IMR-90 (cell line): ENCODE measurements around the gene BAZ2A. TPM values are rescaled to one million over a fixed set of nuclear protein-coding genes. Genes with fewer than 3 reads are reported as not detected.

Source experiments
- ATAC-seq: fragments of 200-7000 bp; cut with Tn5 transposase; 2 replicates; pipeline ENCODE4 v1.9.1; 2020; ENCODE audit warnings: low read depth, mild to moderate bottlenecking, moderate library complexity
- BruUV-seq: library from RNA; stranded (reverse); fragments of 400-500 nt; replicated peaks from 2 replicates; lab custom pipeline; 2021; lab: Mats Ljungman, UMichigan
- CTCF ChIA-PET: fragments of 300-600 bp; formaldehyde crosslinking; extraction: SDS; loops from one replicate; lab custom pipeline; 2021; ENCODE audit warnings: antibody characterized with exemption; lab: Yijun Ruan, JAX
- POLR2A ChIA-PET: fragments of 300-600 bp; sonication (Branson Sonifier 250); formaldehyde crosslinking; loops from one replicate; lab custom pipeline; 2022; ENCODE audit warnings: antibody characterized with exemption; ENCODE audit not compliant: unreplicated experiment; lab: Charles Lee
- DNase-seq: peaks from one replicate; pipeline ENCODE4 v3.0.0; 2013
- H2AFZ ChIP-seq: replicated peaks from 2 replicates; pipeline ENCODE3; 2013; ENCODE audit warnings: low read length, mild to moderate bottlenecking; ENCODE audit not compliant: poor library complexity
- H2AK5ac ChIP-seq: 2 replicates; pipeline ENCODE4 v1.6.1; 2013; ENCODE audit warnings: low read depth, low read length, inconsistent platforms
- H2AK9ac ChIP-seq: replicated peaks from 2 replicates; pipeline ENCODE3; 2013; ENCODE audit warnings: mild to moderate bottlenecking, low read depth, low read length, moderate library complexity; ENCODE audit not compliant: poor library complexity
- H2BK120ac ChIP-seq: 2 replicates; pipeline ENCODE4 v1.6.1; 2013; ENCODE audit warnings: low read depth, low read length, inconsistent platforms
- H2BK15ac ChIP-seq: 3 replicates; pipeline ENCODE4 v1.6.1; 2013; ENCODE audit warnings: low read depth, low read length, inconsistent platforms
- H2BK20ac ChIP-seq: 2 replicates; pipeline ENCODE4 v1.6.1; 2013; ENCODE audit warnings: low read depth, mild to moderate bottlenecking, inconsistent platforms, low read length, moderate library complexity
- H2BK5ac ChIP-seq: 2 replicates; pipeline ENCODE4 v1.6.1; 2013; ENCODE audit warnings: mild to moderate bottlenecking, low read depth, low read length, inconsistent platforms; ENCODE audit not compliant: poor library complexity, severe bottlenecking
- H3K14ac ChIP-seq: replicated peaks from 2 replicates; pipeline ENCODE4 v1.6.1; 2013; ENCODE audit warnings: low read depth, low read length, inconsistent platforms
- H3K18ac ChIP-seq: 2 replicates; pipeline ENCODE4 v1.6.1; 2013; ENCODE audit warnings: low read depth, low read length, control low read depth
- H3K23ac ChIP-seq: 2 replicates; pipeline ENCODE4 v1.6.1; 2013; ENCODE audit warnings: low read depth, low read length, inconsistent platforms
- H3K27ac ChIP-seq: 2 replicates; pipeline ENCODE4 v1.5.1; 2013; ENCODE audit warnings: mild to moderate bottlenecking, control low read depth, low read length; ENCODE audit not compliant: insufficient read depth
- H3K27me3 ChIP-seq: 2 replicates; pipeline ENCODE4 v1.6.1; 2013; ENCODE audit warnings: low read length; ENCODE audit not compliant: control insufficient read depth, insufficient read depth
- H3K36me3 ChIP-seq: 2 replicates; pipeline ENCODE4 v1.6.1; 2013; ENCODE audit warnings: low read length, mixed read lengths; ENCODE audit not compliant: control insufficient read depth, insufficient read depth
- H3K4ac ChIP-seq: 2 replicates; pipeline ENCODE4 v1.6.1; 2013; ENCODE audit warnings: low read depth, low read length, inconsistent platforms
- H3K4me1 ChIP-seq: 2 replicates; pipeline ENCODE4 v1.6.1; 2013; ENCODE audit warnings: low read length, mixed read lengths; ENCODE audit not compliant: control insufficient read depth, insufficient read depth
- H3K4me2 ChIP-seq: 2 replicates; pipeline ENCODE4 v1.6.1; 2013; ENCODE audit warnings: low read depth, mild to moderate bottlenecking, control low read depth, low read length, moderate library complexity
- H3K4me3 ChIP-seq: 2 replicates; pipeline ENCODE4 v1.5.1; 2013; ENCODE audit warnings: low read depth, mild to moderate bottlenecking, control low read depth, low read length, moderate library complexity; ENCODE audit not compliant: insufficient read depth
- H3K56ac ChIP-seq: 2 replicates; pipeline ENCODE4 v1.6.1; 2013; ENCODE audit warnings: low read length, inconsistent platforms; ENCODE audit not compliant: insufficient read depth; ENCODE audit errors: extremely low read depth
- H3K79me1 ChIP-seq, 2 experiments: 2 replicates each; pipeline ENCODE4 v1.6.1; 2013; ENCODE audit warnings: low read length in 2 of 2, inconsistent platforms in 1 of 2, low read depth in 1 of 2
- H3K9ac ChIP-seq: 2 replicates; pipeline ENCODE4 v1.6.1; 2013; ENCODE audit warnings: low read depth, low read length, control low read depth
- H3K9me1 ChIP-seq: 2 replicates; pipeline ENCODE4 v1.6.1; 2013; ENCODE audit warnings: low read length, inconsistent platforms; ENCODE audit not compliant: insufficient read depth
- H3K9me3 ChIP-seq: 2 replicates; pipeline ENCODE4 v1.6.1; 2013; ENCODE audit warnings: low read length; ENCODE audit not compliant: control insufficient read depth, insufficient read depth
- H4K20me1 ChIP-seq: 2 replicates; pipeline ENCODE4 v1.6.1; 2013; ENCODE audit warnings: low read length, inconsistent platforms; ENCODE audit not compliant: insufficient read depth
- H4K5ac ChIP-seq: 2 replicates; pipeline ENCODE4 v1.6.1; 2013; ENCODE audit warnings: mild to moderate bottlenecking, low read depth, low read length, control low read depth
- H4K8ac ChIP-seq, 2 experiments: 2 replicates each; pipeline ENCODE4 v1.6.1; 2013; ENCODE audit warnings: low read depth in 2 of 2, low read length in 2 of 2, control low read depth in 1 of 2, inconsistent platforms in 1 of 2
- H4K91ac ChIP-seq: 2 replicates; pipeline ENCODE4 v1.6.1; 2013; ENCODE audit warnings: low read depth, low read length, inconsistent platforms; ENCODE audit not compliant: insufficient read depth
- BHLHE40 ChIP-seq: fragments of 150-350 bp; IDR thresholded peaks from 2 replicates; pipeline ENCODE4 v1.6.1; 2016; ENCODE audit warnings: mild to moderate bottlenecking, low read depth, low read length
- CEBPB ChIP-seq: IDR thresholded peaks from 2 replicates; pipeline ENCODE4 v1.6.1; 2012; ENCODE audit warnings: low read depth, low read length, improper control_type of control experiment
- CHD1 ChIP-seq: IDR thresholded peaks from 2 replicates; pipeline ENCODE4 v1.6.1; 2012; ENCODE audit warnings: low read depth, low read length, improper control_type of control experiment
- CTCF ChIP-seq: conservative IDR thresholded peaks from 2 replicates; pipeline ENCODE4 v1.5.1; 2012; ENCODE audit warnings: mild to moderate bottlenecking, low read depth, low read length, improper control_type of control experiment
- ELK1 ChIP-seq: fragments of 150-350 bp; IDR thresholded peaks from 2 replicates; pipeline ENCODE4 v1.6.1; 2016; ENCODE audit warnings: low read depth, mild to moderate bottlenecking, low read length, moderate library complexity, borderline replicate concordance
- FOS ChIP-seq: fragments of 150-350 bp; IDR thresholded peaks from 2 replicates; pipeline ENCODE4 v1.6.1; 2016; ENCODE audit warnings: low read depth, low read length
- MAFK ChIP-seq: IDR thresholded peaks from 2 replicates; pipeline ENCODE4 v1.6.1; 2012; ENCODE audit warnings: low read depth, low read length, improper control_type of control experiment
- MAZ ChIP-seq: IDR thresholded peaks from 2 replicates; pipeline ENCODE4 v1.6.1; 2012; ENCODE audit warnings: low read depth, mild to moderate bottlenecking, low read length, improper control_type of control experiment, moderate library complexity, borderline replicate concordance
- MXI1 ChIP-seq: IDR thresholded peaks from 2 replicates; pipeline ENCODE4 v1.6.1; 2012; ENCODE audit warnings: low read depth, mild to moderate bottlenecking, low read length, moderate library complexity, borderline replicate concordance
- NFE2L2 ChIP-seq: fragments of 150-350 bp; IDR thresholded peaks from 2 replicates; pipeline ENCODE4 v1.6.1; 2016; ENCODE audit warnings: low read depth, mild to moderate bottlenecking, low read length
- POLR2A ChIP-seq: IDR thresholded peaks from 2 replicates; pipeline ENCODE4 v1.6.1; 2012; ENCODE audit warnings: mild to moderate bottlenecking, low read depth, low read length
- RAD21 ChIP-seq: IDR thresholded peaks from 2 replicates; pipeline ENCODE4 v1.6.1; 2012; ENCODE audit warnings: low read length, improper control_type of control experiment
- RCOR1 ChIP-seq: IDR thresholded peaks from 2 replicates; pipeline ENCODE4 v1.6.1; 2012; ENCODE audit warnings: mild to moderate bottlenecking, low read length, improper control_type of control experiment; ENCODE audit not compliant: insufficient replicate concordance
- RFX5 ChIP-seq: IDR thresholded peaks from 2 replicates; pipeline ENCODE4 v1.8.0; 2012; ENCODE audit warnings: low read depth, mild to moderate bottlenecking, low read length, moderate library complexity
- SMC3 ChIP-seq: fragments of 150-350 bp; IDR thresholded peaks from 2 replicates; pipeline ENCODE4 v1.6.1; 2016; ENCODE audit warnings: low read depth, mild to moderate bottlenecking, antibody characterized with exemption, low read length, moderate library complexity
- USF2 ChIP-seq: fragments of 150-350 bp; IDR thresholded peaks from 2 replicates; pipeline ENCODE4 v1.6.1; 2017; ENCODE audit warnings: mild to moderate bottlenecking, antibody characterized with exemption, low read length, low read depth
- WGBS, 2 experiments: methylation state at CpG; one replicate each; pipeline versions ENCODE4 v1.1.5 to v1.1.7; 2013; ENCODE audit warnings: missing lambda C conversion rate in 2 of 2; ENCODE audit not compliant: insufficient read length in 1 of 2; ENCODE audit errors: extremely low coverage in 2 of 2; 5-methylcytosine and 5-hydroxymethylcytosine counted together
- dilution Hi-C: fragments of 300-500 bp; cut with HindIII; formaldehyde crosslinking; loops from one replicate; pipeline ENCODE4 v1.14.3; 2018; ENCODE audit warnings: low sequenced_read_pairs; ENCODE audit not compliant: unreplicated experiment
- in situ Hi-C: fragments of 300-500 bp; cut with MboI; formaldehyde crosslinking; loops from 3 replicates; pipeline ENCODE4 v1.14.3; 2019; ENCODE audit warnings: low sequenced_read_pairs, inconsistent platforms, mixed read lengths
- intact Hi-C: fragments of 100-400 bp; cut with micrococcal nuclease; formaldehyde crosslinking; loops from 2 replicates; pipeline ENCODE4 v1.10.0; 2022
- polyA plus RNA-seq, 3 experiments: library from polyadenylated mRNA; depleted of rRNA; stranded (reverse); fragments of >200 nt; gene quantifications; 2 replicates each; pipeline ENCODE4 v1.2.3, GENCODE V29; 2012; ENCODE audit warnings: low replicate concordance in 1 of 3
- total RNA-seq: library from RNA; depleted of rRNA; stranded (reverse); fragments of >200 nt; gene quantifications from 2 replicates; pipeline ENCODE4 v1.2.3, GENCODE V29; 2012

BAZ2A gene
- total and polyA plus RNA-seq, 2 of the 4 experiments (the other 2 are of a cell fraction): 15.4 to 42.8 TPM

- Histone ChIP-seq H3K79me1 (peaks cover 19 to 44% of the 10 kb centered on the region in 2 experiments), H2AFZ (no peak overlapping the region), H4K5ac (0 out of 2 replicates have a peak overlapping the region, but pooled peaks have one; percentile 29), H2BK120ac (no peak overlapping the region), H4K91ac (no peak overlapping the region), H3K56ac (no peak overlapping the region), H3K18ac (no peak overlapping the region), H3K4me1 (peaks cover 8% of the 10 kb centered on the region), H3K9me3 (no peaks in the 10 kb centered on the region), H3K23ac (no peak overlapping the region), H4K20me1 (no peaks in the 10 kb centered on the region), H3K27ac (peak overlapping the region; percentile 48; the same call in 1 of the 2 replicates), H3K4me2 (no peak overlapping the region), H2AK5ac (no peak overlapping the region), H2AK9ac (no peak overlapping the region), H3K4me3 (no peak overlapping the region), H2BK15ac (no peak overlapping the region), H3K27me3 (no peaks in the 10 kb centered on the region), H2BK5ac (no peak overlapping the region), H3K9ac (no peak overlapping the region; the same call in 1 of the 2 replicates), H2BK20ac (no peak overlapping the region), H3K36me3 (peaks cover 45% of the 10 kb centered on the region), H3K14ac (no peak overlapping the region), H3K4ac (no peak overlapping the region), H4K8ac (peak overlapping the region in 1 of 2 experiments; percentile 9; a peak in 1 of 4 replicates), H3K9me1 (peaks cover 2% of the 10 kb centered on the region; the same call in 1 of the 2 replicates)
- no TSS peak for BruUV-seq
- no CpG with 5 or more reads among the region's 4 CpGs for WGBS, 2 experiments
- no peak for DNase-seq
- CTCF ChIA-PET: interaction anchor here (1.4 kb wide), 1 partner anchor 10 kb away, joined by 3 read pairs; no protein-coding TSS in a partner anchor
- dilution Hi-C loops: no loop called here
- POLR2A ChIA-PET: no interaction called here
- no peak for ATAC-seq
- in situ Hi-C loops: no loop called here
- intact Hi-C loops: no loop called here
- TF ChIP-seq CEBPB (no peak), POLR2A (no peak), NFE2L2 (no peak), RFX5 (no peak), CTCF (no peak), MXI1 (no peak), SMC3 (no peak), CHD1 (no peak), RCOR1 (no peak), BHLHE40 (no peak), MAZ (no peak), ELK1 (no peak), USF2 (no peak), FOS (no peak), MAFK (no peak), RAD21 (no peak)
Measured at GRCh38 chr12:56571121-56571520, 59.0 kb downstream of the BAZ2A start.
